Body of pancreas (tissue), 4 donors: ENCODE measurements around the gene DMD.

ENCODE experiments used
- POLR2A ChIP-seq, 3 donors: fragments of 450-650 bp; IDR thresholded peaks; one replicate each; pipeline ENCODE4 v1.6.1; 2016; ENCODE audit warnings: antibody characterized with exemption in 3 of 3, mild to moderate bottlenecking in 2 of 3
- TF ChIP-seq, protein P1 (sequence below), 7 experiments: fragments of 450-650 bp in 4 of 7; fragments of 200-600 bp in 3 of 7; sonication (generic) in 3 of 7; IDR thresholded peaks; one replicate each; pipeline ENCODE4 v1.5.1; 2016 to 2019; ENCODE audit warnings: antibody characterized with exemption in 7 of 7

DNA sequence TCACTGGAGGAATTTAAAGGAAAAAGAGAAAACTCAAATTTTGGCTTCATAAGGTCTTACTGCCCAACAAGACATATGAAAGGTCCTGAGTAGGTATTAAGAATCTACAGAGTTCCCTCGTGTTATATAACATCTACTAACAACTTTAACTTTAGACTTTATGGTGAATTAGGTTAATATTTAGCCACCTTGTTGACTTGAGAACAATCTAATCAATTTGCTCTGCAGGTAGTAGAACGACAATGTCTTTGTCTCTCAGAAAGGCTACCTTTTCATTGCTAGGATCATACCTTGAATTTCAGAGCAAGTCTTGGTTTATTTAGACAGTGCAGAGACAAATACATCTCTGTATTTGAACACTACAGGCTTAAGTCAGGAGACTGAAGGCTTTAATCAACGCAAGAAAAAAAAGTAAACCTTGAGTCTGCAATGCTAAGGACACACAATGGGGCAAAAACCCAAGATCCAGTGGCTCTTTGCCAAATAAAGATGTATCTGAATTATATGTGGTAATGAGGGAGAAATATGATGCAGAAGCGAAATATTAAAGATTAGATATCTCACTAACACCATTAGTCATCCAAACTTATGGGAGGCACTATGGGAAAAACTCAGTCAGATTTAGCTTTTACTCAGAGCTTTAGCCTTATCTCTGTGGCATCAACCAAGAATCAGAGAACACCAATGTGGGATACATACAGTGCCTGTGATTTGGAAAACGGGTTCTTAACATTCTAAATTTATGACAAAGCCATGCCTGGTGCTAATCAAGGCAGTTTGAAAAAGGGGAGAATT lies 2045.9 kb downstream of the DMD start:
- TF ChIP-seq, protein P1, sequence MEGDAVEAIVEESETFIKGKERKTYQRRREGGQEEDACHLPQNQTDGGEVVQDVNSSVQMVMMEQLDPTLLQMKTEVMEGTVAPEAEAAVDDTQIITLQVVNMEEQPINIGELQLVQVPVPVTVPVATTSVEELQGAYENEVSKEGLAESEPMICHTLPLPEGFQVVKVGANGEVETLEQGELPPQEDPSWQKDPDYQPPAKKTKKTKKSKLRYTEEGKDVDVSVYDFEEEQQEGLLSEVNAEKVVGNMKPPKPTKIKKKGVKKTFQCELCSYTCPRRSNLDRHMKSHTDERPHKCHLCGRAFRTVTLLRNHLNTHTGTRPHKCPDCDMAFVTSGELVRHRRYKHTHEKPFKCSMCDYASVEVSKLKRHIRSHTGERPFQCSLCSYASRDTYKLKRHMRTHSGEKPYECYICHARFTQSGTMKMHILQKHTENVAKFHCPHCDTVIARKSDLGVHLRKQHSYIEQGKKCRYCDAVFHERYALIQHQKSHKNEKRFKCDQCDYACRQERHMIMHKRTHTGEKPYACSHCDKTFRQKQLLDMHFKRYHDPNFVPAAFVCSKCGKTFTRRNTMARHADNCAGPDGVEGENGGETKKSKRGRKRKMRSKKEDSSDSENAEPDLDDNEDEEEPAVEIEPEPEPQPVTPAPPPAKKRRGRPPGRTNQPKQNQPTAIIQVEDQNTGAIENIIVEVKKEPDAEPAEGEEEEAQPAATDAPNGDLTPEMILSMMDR (IDR thresholded peaks at IDR 0.05) = no peak
- no peak for TF ChIP-seq POLR2A (IDR thresholded peaks at IDR 0.05)
